ENCODE results near the gene APBB2. TPM values are rescaled to one million over a fixed set of nuclear protein-coding genes. Genes with fewer than 3 reads are reported as not detected.

APBB2 gene
- total RNA-seq, 1 experiment from 2014 or later = 80.7 TPM

- DNase-seq = no peak
- Histone ChIP-seq H3K4me3 (ENCODE audit: low read depth, low read length) (no peak overlapping the region), H3K36me3 (ENCODE audit: control insufficient read depth, insufficient read depth, low read length) (peaks cover 5% of the 10 kb centered on the region), H3K27me3 (replicated peaks; ENCODE audit: control insufficient read depth, insufficient read depth, low read length) (no peaks in the 10 kb centered on the region), H3K4me1 (no peaks in the 10 kb centered on the region), H3K9me3 (no peaks in the 10 kb centered on the region)
- no peak for TF ChIP-seq CTCF (IDR thresholded peaks at IDR 0.05; ENCODE audit: insufficient read depth in 1 of 2, low read depth in 1 of 2, low read length in 1 of 2, severe bottlenecking in 1 of 2, unreplicated experiment in 1 of 2)
- Mint-ChIP-seq H3K27me3 (ENCODE audit: insufficient read depth, unreplicated experiment) (no peaks in the 10 kb centered on the region), H3K4me3 (ENCODE audit: unreplicated experiment) (no peak overlapping the region), H3K4me1 (ENCODE audit: low read depth, unreplicated experiment) (no peaks in the 10 kb centered on the region), H3K36me3 (ENCODE audit: insufficient read depth, unreplicated experiment) (peaks cover 45% of the 10 kb centered on the region), H3K9me3 (ENCODE audit: unreplicated experiment) (no peaks in the 10 kb centered on the region), H3K27ac (ENCODE audit: unreplicated experiment) (no peak overlapping the region)
- POLR2A ChIA-PET = no interaction called here
- CTCF ChIA-PET = no interaction called here
- BruUV-seq (replicated peaks) = no TSS peak
- intact Hi-C loops (cut with micrococcal nuclease; ENCODE audit: unreplicated experiment) = no loop called here
Measured at GRCh38 chr4:40826821-40827220, 387.5 kb downstream of the APBB2 start.

DNA sequence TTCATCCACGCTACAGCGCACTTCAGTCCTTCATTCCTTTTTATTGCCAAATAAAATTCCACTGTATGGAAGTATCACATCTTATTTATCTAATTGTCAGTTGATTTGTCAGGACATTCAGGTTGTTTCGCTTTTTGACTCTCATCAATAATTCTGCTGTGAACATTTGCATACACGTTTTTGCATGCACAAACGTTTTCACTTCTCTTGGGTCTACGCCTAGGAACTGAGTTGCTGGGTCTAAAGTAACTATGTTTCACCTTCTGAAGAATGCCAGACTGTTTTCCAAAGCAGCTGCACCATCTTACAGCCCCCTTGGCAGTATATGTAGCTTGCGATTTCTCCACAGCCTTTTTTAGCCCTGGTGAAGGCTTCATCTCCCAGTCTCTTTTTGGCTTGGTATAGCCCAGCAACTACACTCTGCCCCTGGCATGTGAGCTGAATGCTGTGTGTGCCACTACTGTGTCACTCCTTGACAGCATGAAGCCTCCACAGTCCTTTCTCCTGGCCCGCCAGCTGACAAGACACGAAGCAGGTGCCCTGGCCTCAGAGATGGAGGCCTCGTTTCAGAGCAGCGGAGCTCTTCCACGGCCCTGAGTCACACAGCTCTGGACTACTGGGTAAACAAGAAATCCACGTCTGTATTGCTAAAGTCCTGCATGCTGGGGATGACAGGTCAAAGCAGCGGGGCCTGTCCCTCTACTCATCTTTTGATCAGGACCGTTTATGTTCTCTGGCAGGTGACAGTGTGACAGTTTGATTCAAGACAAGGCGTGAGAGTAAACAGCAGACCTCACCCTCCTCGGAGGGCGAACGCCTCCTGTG is 389.1 kb downstream of the APBB2 start:
- intact Hi-C loops (cut with micrococcal nuclease; ENCODE audit: unreplicated experiment) = no loop called here
- CTCF ChIA-PET = no interaction called here
- H3K27me3 ChIP-seq (replicated peaks; ENCODE audit: control insufficient read depth, insufficient read depth, low read length) = no peaks in the 10 kb centered on the region
- Mint-ChIP-seq H3K4me1 (ENCODE audit: low read depth, unreplicated experiment) (no peaks in the 10 kb centered on the region), H3K27me3 (ENCODE audit: insufficient read depth, unreplicated experiment) (no peaks in the 10 kb centered on the region), H3K27ac (ENCODE audit: unreplicated experiment) (no peak overlapping the region), H3K4me3 (ENCODE audit: unreplicated experiment) (no peak overlapping the region), H3K36me3 (ENCODE audit: insufficient read depth, unreplicated experiment) (peaks cover 61% of the 10 kb centered on the region), H3K9me3 (ENCODE audit: unreplicated experiment) (no peaks in the 10 kb centered on the region)
- no peaks in the 10 kb centered on the region for H3K4me1 ChIP-seq
- no peaks in the 10 kb centered on the region for H3K9me3 ChIP-seq
- POLR2A ChIA-PET = no interaction called here
- peaks cover 5% of the 10 kb centered on the region for H3K36me3 ChIP-seq (ENCODE audit: control insufficient read depth, insufficient read depth, low read length)
- no peak overlapping the region for H3K4me3 ChIP-seq (ENCODE audit: low read depth, low read length)
- BruUV-seq (replicated peaks) = no TSS peak
- no peak for TF ChIP-seq CTCF (IDR thresholded peaks at IDR 0.05; ENCODE audit: insufficient read depth in 1 of 2, low read depth in 1 of 2, low read length in 1 of 2, severe bottlenecking in 1 of 2, unreplicated experiment in 1 of 2)
- no peak for DNase-seq

DNA sequence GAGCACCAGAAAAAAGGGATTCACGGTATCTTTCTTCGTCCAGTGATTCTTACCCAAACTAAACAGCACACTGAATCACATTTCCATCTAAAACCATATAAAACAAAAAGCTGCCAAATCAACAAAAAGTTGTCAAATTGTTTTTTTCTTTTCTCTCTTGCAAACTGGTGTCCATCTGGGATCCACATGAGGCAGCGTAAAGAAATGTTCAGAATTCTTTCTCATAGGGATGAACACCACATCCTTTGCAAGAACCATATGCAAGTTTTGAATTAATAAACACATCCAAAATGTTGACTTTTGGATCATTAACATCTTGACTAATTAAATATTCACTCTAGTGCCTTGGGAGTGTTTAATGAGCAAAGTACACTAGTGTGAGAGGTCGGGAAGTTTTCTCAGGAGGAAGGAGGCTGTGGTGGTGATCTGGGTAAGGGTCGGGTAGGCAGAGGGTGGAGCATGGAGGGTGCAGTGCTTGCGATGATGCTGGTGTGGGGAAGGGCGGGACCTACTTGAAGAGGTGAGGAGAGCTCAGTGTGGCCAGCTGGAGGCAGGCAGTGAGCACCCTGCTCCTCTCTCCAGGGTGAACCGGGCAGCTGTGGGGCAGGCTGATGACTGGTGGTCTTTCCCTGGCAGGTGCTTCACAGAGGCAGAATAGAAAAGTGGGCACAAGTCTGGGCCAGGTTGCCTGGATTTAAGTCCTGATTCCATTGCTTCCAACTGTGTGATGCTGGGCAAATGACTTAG is 391.7 kb downstream of the APBB2 start:
- BruUV-seq (replicated peaks) = no TSS peak
- Histone ChIP-seq H3K9me3 (no peaks in the 10 kb centered on the region), H3K36me3 (ENCODE audit: control insufficient read depth, insufficient read depth, low read length) (peaks cover 5% of the 10 kb centered on the region), H3K27me3 (replicated peaks; ENCODE audit: control insufficient read depth, insufficient read depth, low read length) (no peaks in the 10 kb centered on the region), H3K4me3 (ENCODE audit: low read depth, low read length) (no peak overlapping the region), H3K4me1 (no peaks in the 10 kb centered on the region)
- POLR2A ChIA-PET = no interaction called here
- no peak for TF ChIP-seq CTCF (IDR thresholded peaks at IDR 0.05; ENCODE audit: insufficient read depth in 1 of 2, low read depth in 1 of 2, low read length in 1 of 2, severe bottlenecking in 1 of 2, unreplicated experiment in 1 of 2)
- H3K36me3 Mint-ChIP-seq (ENCODE audit: insufficient read depth, unreplicated experiment) = peaks cover 64% of the 10 kb centered on the region
- no peaks in the 10 kb centered on the region for H3K9me3 Mint-ChIP-seq (ENCODE audit: unreplicated experiment)
- intact Hi-C loops (cut with micrococcal nuclease; ENCODE audit: unreplicated experiment) = no loop called here
- no peak overlapping the region for H3K27ac Mint-ChIP-seq (ENCODE audit: unreplicated experiment)
- H3K4me1 Mint-ChIP-seq (ENCODE audit: low read depth, unreplicated experiment) = no peaks in the 10 kb centered on the region
- H3K27me3 Mint-ChIP-seq (ENCODE audit: insufficient read depth, unreplicated experiment) = no peaks in the 10 kb centered on the region
- CTCF ChIA-PET = no interaction called here
- DNase-seq = no peak
- H3K4me3 Mint-ChIP-seq (ENCODE audit: unreplicated experiment) = no peak overlapping the region

All from Caco-2 (cell line).